OCI-LY3 (cell line): Measurements from ENCODE around the gene CFAP20.

ENCODE experiments used
- EZH2phosphoT487 ChIP-seq: fragments of 200-600 bp; shearing (Covaris generic); IDR thresholded peaks from 2 replicates; pipeline ENCODE4 v1.6.1; 2018; ENCODE audit warnings: antibody characterized with exemption, mixed run types, low read depth
- TF ChIP-seq, protein P1 (sequence below): fragments of 200-600, 300-600 bp; sonication (generic); IDR thresholded peaks from 2 replicates; pipeline ENCODE4 v1.5.1; 2014; ENCODE audit warnings: antibody characterized with exemption, low read length, low read depth

DNA sequence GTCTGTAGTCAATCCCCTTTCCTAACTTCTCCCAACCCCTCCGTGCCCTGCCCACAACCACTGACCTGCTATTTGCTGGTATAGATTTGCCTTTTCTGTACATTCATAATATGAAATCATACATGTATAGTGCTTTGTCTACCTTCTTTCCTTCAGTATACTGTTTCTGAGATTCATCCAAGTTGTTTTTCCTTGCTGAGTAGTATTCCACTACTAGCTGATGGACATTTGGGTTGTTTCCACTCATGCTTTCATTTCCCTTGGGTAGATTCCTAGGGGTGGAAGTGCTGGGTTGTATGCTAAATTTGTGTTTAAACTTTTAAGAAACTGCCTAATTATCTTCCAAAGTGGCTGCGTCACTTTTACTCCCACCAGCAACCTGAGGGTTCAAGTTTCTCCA is 41.0 kb upstream of the CFAP20 start:
- TF ChIP-seq, protein P1, sequence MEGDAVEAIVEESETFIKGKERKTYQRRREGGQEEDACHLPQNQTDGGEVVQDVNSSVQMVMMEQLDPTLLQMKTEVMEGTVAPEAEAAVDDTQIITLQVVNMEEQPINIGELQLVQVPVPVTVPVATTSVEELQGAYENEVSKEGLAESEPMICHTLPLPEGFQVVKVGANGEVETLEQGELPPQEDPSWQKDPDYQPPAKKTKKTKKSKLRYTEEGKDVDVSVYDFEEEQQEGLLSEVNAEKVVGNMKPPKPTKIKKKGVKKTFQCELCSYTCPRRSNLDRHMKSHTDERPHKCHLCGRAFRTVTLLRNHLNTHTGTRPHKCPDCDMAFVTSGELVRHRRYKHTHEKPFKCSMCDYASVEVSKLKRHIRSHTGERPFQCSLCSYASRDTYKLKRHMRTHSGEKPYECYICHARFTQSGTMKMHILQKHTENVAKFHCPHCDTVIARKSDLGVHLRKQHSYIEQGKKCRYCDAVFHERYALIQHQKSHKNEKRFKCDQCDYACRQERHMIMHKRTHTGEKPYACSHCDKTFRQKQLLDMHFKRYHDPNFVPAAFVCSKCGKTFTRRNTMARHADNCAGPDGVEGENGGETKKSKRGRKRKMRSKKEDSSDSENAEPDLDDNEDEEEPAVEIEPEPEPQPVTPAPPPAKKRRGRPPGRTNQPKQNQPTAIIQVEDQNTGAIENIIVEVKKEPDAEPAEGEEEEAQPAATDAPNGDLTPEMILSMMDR, result no peak
- TF ChIP-seq EZH2phosphoT487, result no peak
